HG02970 (cell line): Measurements from ENCODE around the gene LRRC4C.
"Not testable (repeated sequence)": the region's sequence is repeated elsewhere in the genome, so short reads cannot be mapped to it uniquely, and the experiment has no call there.

ENCODE experiments used
- ATAC-seq: cut with Tn5 transposase; IDR thresholded peaks from one replicate; pipeline ENCODE4 v1.9.1; 2021; ENCODE audit warnings: mild to moderate bottlenecking, moderate library complexity, moderate number of reproducible peaks; ENCODE audit not compliant: unreplicated experiment, low FRiP score

The LRRC4C gene

DNA sequence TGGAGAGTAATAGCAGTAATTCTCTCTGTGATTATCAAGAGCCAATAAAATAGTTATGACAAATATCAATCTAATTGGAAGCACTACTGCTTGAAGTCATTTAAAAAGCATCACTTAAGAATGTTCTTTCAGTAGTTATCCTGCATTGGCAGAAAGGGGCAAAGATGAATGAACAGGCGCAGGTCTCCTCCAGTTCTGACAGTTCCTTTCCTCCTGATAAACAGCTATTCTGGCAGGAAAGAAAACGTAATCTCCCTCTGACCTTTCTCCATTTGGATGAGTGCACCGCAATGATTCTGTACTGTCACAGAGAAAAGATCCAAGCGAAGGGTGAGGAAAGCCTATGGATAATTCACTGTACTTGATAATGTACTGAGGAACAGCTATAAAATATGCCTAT, 521.5 kb downstream of the LRRC4C start:
- ATAC-seq, result no peak

DNA sequence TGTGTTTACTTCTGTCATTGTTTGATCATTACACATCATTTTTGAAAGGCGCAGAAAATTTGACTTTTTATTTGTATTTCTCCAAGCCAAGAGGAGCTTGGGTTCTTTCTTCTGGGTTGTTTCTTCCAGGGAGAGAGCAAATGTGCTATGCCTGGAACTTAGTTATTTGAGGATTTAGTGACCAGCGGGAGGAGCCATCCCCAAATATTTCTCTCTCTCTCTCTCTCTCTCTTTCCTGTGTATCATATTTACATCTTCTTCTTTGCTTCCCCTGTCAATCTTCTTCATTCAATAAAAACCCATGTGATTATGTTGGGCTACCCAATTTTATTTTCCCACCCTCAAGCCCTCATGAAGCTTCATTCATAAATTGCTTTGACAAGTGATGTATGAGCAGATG, 534.5 kb downstream of the LRRC4C start:
- no peak for ATAC-seq

DNA sequence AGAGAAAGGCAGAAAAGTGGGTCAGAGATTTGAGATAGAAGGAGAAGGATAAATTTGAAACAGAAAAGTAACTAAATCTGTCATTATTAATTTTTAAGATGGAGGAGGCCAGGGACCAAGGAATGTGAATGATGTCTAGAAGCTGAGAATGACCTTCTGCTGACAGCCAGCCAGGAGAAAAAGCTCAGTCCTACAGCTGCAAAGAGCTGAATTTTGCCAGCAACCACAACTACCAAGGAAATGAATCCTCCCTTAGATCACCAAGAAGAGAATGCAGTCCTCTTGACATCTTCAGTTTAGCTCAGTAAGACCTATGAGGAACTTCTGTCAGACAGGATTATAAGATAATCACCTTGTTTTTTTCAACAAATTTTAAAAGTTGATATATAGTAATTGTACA, 538.2 kb downstream of the LRRC4C start:
- ATAC-seq, result no peak

DNA sequence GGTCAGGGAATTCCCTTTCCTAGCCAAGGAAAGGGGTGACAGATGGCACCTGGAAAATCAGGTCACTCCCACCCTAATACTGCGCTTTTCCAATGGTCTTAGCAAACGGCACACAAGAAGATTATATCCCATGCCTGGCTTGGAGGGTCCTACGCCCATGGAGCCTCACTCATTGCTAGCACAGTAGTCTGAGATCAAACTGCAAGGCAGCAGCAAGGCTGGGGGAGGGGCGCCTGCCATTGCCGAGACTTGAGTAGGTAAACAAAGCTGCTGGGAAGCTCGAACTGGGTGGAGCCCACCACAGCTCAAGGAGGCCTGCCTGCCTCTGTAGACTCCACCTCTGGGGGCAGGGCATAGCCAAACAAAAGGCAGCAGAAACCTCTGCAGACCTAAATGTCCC, 548.7 kb downstream of the LRRC4C start:
- not testable (repeated sequence) for ATAC-seq

DNA sequence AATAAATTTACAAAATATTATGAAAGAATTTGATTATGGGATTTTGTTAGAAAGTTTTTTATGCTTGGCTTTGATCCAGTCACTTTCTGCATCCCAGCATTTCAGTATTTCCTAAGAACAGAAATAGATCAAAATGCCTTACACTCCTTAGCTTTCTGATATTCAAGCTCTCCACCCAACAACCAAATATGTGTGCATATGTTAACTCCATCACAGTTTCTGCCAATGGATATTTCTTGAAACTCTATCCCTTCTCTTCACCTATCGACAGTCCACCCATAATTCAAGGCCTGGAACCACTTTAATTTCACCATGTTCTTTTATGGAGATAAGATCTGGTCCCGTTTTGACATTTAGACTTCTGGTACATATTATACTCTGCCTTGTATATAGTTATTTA, 565.0 kb downstream of the LRRC4C start:
- no peak for ATAC-seq

DNA sequence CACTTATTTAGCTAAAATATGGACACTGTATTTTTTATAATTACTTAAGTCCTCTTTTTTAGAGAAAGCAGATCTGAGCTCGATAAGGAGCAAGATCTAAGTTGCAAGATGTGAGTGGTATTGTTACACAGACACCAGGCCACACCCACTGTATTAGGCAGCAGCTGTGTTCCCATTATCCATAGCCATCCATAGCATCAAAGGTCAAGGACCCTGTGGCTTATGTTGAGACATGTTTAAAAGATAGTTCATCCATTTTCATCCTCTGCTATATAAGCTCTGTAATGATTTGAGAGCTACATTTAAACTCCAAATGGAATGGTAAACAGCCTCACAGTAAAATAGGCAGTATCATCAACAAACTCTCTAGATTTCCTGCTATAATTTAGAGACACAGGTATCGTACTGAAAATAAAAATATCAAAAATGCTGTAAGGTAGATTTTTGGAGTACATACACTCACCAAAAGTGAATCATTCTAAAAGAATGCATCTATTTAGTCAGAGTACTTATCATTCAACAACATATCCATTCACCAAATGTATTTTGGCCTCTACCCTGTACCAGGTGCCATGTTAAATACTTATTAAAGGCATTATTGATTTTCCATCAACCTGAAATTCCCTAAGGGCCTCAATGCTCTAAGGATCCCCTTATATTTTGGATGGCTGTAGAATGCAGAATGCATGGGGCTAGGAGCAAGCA, 574.0 kb downstream of the LRRC4C start:
- no peak for ATAC-seq

DNA sequence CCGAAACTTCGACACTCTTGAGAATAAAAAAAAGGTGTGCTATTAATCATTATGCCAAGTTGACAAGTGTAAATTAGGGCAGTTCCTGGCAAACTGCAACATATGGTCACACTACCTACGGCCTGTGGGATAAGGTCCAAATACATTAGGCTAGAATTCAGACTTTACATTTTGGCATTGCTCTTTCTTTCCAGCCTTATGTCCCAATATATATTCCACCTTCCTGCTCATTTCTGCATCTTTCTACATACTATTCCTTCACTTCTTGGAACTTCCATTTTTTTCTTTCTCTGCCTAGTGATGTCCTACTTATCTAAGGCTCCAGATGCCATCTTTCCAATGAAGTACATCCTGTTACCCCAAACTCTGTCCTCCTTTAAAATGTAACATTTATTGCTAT, 577.2 kb downstream of the LRRC4C start:
- ATAC-seq, result no peak

DNA sequence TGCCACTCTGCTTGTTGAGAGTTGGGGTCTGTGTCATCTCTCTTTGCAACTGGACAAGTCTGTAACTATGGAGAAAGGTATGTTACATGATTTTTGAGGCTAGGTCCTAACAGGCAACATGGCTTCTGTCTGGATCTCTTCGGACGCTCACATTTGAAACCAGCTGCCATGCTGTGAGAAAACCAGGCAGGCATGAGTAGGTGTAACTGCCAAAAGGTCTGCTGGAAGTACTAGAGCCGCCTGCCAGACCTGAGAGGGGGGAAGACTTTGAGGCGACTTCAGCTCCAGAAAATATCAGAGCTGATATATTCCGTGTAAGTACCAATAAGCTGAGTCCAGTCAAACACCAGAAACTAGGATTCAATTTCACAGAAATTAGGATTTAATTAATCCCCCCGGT, 579.5 kb downstream of the LRRC4C start:
- no peak for ATAC-seq

DNA sequence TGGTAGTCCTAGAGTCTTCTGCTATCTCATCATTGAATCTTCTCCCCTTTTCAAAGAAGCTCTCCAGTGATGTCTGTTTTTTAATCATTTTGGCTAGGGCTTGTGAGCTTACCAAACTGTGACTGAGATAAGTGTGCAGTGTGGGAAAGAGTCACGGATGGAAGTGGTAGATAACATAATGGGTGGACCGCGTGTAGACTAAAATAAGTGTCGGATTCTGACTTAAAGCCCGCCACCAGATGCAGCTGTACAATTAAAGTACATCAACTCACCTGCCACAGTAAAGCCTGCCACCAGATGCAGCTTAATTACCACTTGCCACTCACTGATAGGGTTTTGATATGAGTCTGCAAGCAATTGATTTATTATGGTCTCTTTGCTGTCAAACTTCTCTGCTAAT, 581.5 kb downstream of the LRRC4C start:
- ATAC-seq, result no peak

DNA sequence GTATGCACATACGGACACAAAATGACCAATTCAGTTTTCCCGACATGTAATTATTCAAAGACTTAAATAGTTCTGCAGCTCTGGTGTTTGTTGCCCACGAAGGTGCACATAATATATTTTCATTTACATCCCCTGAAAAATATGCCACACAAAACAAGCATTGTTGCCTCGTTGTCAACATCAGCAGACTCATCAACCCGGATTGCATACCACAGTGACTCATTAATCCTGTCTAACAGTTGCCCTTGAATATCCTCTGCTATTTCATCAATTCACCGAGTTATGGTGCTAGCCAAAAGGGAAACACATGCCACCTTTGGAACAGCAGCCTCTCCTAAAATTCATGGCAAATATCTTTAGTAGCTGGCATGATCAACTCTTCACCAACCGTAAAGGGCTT, 582.2 kb downstream of the LRRC4C start:
- no peak for ATAC-seq

DNA sequence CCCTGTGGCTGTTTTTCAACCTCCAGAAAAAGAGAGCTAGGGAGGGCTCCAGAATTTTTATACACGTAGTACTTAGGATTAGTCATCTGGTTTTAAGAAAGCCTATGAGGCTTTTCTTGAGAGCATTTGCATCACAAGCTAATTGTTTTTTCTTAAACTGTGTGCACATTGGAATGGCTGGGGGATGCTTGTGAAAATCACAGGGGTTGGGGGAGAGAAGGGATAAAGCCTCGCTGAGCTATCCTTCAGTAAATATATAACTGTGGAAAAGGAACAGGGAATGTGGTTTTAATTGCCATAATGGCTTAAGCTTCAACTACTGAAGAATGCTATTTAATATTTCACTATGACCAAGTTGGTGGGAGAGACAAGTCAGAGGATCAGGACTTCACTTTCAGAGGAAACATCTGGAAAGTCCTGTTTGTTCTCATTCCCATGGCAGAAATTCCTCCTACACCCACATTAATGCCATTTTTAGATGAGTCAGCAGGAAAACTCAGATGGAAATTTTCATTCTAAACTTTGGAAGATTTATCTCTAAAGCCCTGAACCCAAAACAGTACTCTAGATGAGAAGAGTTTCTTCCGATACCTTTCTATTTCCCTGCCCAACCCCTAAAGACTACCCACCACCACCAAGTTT, 591.3 kb downstream of the LRRC4C start:
- no peak for ATAC-seq

DNA sequence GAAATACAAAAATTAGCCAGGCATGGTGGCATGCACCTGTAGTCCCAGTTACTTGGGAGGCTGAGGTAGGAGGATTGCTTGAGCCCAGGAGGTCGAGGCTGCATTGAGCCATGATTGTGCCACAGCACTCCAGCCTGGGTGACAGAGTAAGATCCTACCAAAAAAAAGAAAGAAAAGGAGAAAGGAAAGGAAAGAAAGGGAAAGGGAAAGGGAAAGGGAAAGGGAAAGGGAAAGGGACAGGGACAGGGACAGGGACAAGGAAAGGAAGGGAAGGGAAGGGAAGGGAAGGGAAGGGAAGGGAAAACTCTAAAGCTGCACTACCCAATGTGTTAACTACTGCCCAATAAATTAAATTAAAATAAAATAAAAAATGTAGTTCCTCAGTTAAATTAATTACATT, 601.7 kb downstream of the LRRC4C start:
- ATAC-seq, result not testable (repeated sequence)

DNA sequence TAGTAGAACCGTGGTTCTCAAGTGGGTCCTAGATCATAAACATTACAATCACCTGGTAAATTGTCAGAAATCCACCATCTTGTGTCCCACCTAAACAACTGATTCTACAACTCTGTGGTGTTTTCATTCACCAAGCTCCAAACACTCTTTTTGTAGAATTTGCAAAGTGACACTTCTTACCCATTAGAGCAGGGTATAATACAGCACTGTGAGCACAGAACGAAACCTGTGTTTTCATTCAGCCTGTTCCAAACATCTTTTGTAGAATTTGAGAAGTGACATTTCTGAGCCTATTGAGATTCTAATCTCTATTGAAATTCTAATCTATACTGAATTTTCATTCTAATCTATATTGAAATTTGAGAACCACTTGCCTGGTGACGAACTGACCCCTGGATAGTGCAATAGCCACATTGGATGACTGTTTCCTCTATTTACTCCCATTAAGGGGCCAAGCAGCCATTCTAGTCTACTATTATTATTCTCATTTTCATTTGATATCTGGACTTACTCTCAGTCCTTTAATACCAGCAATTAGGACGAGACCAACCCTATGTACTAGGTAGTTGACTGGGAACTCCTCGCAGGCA, 616.6 kb downstream of the LRRC4C start:
- ATAC-seq, result no peak

DNA sequence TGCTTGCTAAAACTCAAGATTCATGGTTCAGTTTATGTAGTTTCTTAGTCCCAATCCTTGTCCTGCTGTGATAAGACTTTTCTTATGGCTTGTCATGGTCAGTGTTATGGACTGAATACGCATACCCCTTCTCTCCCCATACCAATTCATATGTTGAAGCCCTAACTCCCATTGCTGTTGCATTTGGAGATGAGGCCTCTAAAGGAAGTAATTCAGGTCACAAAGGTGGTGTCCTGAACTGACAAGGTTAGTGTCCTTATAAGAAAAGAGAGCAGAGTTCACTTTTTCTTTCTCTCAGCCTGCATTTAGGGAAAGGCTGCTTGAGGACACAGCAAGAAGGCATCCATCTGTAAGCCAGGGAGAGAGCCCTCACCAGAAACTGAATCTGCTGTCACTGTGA, 618.2 kb downstream of the LRRC4C start:
- no peak for ATAC-seq

DNA sequence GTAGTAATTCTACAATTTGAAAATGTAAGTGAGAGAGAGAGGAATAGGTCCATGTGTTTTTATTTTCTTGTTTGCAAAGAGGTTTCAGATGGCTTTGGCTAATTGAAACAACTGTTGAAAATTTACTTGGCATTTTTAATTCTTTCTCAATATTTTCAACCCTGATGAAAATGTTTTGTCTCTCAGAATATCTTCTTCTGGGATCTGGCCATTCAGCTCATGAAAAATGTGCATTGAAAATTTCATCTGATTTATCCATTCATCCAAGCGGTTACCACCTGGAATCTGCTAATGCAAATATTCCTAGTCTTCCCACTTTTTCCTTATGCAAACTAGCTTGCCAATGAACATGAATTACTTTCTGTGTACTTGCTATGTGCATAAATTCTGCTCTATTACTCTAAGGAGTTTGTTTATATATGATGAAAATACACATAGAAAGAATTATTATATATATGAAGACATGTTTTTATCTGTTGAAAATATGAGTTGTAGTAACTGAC, 621.2 kb downstream of the LRRC4C start:
- no peak for ATAC-seq

DNA sequence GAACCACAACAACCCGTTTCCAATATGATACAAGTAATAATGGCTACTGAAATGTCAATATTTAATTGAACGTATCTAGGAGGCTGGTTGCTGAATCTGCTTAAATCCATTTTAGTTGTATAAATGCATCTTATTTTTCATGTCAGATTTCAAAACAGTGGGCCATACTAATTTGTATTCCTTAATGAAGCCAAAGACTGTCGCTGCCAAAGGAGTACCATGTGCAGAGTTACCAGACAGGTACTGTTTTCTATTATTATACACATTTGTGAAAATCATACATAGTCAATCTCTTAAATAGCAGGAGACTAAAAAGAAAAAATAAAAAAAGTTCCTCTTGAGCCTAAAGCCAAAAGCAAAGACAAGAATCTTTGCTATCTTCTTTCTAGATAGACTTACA, 632.3 kb downstream of the LRRC4C start:
- no peak for ATAC-seq

DNA sequence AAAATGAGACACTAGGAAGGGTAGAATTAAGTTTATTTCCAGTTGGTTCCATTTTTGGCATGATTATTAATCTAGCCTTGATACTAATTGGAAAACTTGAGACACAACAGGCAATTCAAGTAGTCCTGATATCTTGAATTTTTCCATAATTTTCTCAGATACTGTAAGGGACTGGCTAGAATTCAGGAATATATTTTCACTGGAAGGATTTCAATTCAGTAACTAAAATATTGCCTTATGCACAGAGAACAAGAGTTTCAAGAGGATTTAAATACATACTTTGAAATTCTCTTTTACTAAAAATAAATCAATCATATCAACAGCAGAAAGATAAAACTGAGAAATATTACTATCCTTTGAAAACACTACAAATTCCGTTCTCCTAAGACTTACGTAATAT, 632.9 kb downstream of the LRRC4C start:
- no peak for ATAC-seq

DNA sequence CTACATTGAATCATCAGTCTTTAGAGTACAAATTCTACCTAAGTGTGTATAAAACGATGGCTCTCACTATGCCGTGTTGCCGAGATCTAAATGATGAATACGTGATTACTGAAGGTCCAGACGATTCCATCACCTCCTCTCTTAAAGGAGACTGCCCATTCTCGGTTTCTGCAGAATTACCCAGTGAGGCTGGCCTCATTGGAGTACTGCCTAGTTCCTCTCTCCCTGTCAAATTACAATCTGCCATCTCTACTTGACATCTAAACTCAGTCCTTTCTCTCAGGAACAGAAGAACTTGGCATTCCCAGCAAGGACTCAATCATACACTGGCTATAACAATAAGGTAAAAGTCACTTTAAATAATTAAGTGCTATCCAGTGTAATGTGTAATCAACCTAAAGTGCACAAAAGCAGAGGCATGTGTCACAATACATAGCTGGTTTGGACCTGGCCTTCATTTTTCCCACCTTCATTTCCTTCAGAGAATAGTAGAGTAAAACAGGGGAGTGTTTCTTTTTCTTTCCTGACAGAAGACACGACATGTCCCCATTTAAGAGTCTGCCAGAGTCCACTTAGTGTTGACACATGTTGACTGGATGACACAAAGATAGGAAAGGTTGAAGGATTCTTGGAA, 634.1 kb downstream of the LRRC4C start:
- ATAC-seq, result no peak

DNA sequence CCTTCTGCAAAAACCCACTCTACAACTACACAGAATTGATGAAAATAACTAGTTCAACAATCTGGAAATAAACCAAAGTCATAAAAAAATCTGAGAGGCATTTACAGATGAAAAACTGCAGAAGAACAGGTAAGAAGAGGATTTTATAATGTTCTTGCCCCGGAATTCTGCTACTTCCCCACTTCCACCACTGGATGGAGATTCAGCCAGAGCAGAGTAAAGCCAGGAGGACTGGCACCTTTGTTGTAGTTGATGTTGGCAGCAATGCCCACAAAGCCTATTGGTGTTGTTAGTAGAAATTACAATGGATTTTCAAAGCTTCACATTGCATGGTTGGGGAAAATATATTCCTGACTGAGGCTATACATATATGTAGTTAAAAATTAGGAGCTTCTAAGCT, 640.2 kb downstream of the LRRC4C start:
- ATAC-seq, result no peak

DNA sequence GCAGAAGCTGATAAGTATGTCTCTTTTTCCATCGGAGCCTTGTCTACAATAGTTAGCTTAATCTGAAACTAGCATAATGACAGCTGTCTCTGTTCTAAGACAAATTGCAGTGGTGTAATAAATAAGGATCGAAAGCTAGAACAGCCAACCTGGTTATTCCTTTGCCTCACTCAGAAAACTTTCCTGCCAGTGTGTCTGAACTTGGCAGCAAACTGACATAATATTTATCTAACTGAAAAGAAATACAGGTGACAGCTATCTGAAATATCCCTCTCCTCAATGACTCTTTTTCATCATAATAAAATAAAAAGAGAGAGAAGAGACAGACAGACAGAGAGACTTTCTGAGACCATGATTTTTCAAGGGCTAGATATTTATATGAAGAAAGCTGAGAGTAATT, 642.5 kb downstream of the LRRC4C start:
- ATAC-seq, result no peak

DNA sequence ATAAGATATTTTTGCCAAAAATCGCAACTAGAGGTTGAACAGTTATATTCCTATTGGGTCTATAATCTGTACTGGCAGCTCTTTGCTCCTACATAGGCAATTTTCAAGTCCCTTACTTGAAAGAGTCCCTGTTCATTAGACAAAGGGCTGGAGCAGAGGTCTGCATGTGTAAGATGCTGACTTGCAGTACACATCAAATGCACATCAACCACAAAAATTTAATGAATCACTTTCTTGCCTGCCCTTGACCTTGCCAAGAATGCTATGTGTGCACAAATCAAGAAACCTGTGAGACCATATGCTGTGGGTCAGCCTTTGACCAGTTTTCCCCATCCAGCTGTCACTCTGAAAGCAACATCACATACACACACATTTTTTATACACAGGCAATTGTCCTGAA, 661.5 kb downstream of the LRRC4C start:
- ATAC-seq, result no peak
